ENCODE measurements around the gene LMX1B.

GRCh38 chr9:126661122-126661520, 47.4 kb downstream of the LMX1B start:
- no peak for TF ChIP-seq ATF3 (CRISPR knock-in tag; conservative IDR thresholded peaks at IDR 0.05)
- no peak for TF ChIP-seq USF1 (CRISPR knock-in tag; IDR thresholded peaks at IDR 0.05)
- TF ChIP-seq, protein P1, sequence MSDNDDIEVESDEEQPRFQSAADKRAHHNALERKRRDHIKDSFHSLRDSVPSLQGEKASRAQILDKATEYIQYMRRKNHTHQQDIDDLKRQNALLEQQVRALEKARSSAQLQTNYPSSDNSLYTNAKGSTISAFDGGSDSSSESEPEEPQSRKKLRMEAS (CRISPR knock-in tag; IDR thresholded peaks at IDR 0.05): no peak
- TF ChIP-seq, protein P2, sequence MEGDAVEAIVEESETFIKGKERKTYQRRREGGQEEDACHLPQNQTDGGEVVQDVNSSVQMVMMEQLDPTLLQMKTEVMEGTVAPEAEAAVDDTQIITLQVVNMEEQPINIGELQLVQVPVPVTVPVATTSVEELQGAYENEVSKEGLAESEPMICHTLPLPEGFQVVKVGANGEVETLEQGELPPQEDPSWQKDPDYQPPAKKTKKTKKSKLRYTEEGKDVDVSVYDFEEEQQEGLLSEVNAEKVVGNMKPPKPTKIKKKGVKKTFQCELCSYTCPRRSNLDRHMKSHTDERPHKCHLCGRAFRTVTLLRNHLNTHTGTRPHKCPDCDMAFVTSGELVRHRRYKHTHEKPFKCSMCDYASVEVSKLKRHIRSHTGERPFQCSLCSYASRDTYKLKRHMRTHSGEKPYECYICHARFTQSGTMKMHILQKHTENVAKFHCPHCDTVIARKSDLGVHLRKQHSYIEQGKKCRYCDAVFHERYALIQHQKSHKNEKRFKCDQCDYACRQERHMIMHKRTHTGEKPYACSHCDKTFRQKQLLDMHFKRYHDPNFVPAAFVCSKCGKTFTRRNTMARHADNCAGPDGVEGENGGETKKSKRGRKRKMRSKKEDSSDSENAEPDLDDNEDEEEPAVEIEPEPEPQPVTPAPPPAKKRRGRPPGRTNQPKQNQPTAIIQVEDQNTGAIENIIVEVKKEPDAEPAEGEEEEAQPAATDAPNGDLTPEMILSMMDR (IDR thresholded peaks at IDR 0.05): no peak
- TF ChIP-seq NR2C2 (CRISPR knock-in tag; IDR thresholded peaks at IDR 0.05): no peak
- TF ChIP-seq HMGXB4 (CRISPR knock-in tag; IDR thresholded peaks at IDR 0.05): no peak
- TF ChIP-seq SP1 (CRISPR knock-in tag; conservative IDR thresholded peaks at IDR 0.05): no peak
- no peak for TF ChIP-seq USF2 (CRISPR knock-in tag; IDR thresholded peaks at IDR 0.05)
- no peak for TF ChIP-seq FOXJ3 (CRISPR knock-in tag; IDR thresholded peaks at IDR 0.05; ENCODE audit: borderline replicate concordance)
- no peak for TF ChIP-seq PRDM15 (CRISPR knock-in tag; IDR thresholded peaks at IDR 0.05)
- TF ChIP-seq, protein P3, sequence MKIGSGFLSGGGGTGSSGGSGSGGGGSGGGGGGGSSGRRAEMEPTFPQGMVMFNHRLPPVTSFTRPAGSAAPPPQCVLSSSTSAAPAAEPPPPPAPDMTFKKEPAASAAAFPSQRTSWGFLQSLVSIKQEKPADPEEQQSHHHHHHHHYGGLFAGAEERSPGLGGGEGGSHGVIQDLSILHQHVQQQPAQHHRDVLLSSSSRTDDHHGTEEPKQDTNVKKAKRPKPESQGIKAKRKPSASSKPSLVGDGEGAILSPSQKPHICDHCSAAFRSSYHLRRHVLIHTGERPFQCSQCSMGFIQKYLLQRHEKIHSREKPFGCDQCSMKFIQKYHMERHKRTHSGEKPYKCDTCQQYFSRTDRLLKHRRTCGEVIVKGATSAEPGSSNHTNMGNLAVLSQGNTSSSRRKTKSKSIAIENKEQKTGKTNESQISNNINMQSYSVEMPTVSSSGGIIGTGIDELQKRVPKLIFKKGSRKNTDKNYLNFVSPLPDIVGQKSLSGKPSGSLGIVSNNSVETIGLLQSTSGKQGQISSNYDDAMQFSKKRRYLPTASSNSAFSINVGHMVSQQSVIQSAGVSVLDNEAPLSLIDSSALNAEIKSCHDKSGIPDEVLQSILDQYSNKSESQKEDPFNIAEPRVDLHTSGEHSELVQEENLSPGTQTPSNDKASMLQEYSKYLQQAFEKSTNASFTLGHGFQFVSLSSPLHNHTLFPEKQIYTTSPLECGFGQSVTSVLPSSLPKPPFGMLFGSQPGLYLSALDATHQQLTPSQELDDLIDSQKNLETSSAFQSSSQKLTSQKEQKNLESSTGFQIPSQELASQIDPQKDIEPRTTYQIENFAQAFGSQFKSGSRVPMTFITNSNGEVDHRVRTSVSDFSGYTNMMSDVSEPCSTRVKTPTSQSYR (CRISPR knock-in tag; IDR thresholded peaks at IDR 0.05): no peak
- TF ChIP-seq, protein P4, sequence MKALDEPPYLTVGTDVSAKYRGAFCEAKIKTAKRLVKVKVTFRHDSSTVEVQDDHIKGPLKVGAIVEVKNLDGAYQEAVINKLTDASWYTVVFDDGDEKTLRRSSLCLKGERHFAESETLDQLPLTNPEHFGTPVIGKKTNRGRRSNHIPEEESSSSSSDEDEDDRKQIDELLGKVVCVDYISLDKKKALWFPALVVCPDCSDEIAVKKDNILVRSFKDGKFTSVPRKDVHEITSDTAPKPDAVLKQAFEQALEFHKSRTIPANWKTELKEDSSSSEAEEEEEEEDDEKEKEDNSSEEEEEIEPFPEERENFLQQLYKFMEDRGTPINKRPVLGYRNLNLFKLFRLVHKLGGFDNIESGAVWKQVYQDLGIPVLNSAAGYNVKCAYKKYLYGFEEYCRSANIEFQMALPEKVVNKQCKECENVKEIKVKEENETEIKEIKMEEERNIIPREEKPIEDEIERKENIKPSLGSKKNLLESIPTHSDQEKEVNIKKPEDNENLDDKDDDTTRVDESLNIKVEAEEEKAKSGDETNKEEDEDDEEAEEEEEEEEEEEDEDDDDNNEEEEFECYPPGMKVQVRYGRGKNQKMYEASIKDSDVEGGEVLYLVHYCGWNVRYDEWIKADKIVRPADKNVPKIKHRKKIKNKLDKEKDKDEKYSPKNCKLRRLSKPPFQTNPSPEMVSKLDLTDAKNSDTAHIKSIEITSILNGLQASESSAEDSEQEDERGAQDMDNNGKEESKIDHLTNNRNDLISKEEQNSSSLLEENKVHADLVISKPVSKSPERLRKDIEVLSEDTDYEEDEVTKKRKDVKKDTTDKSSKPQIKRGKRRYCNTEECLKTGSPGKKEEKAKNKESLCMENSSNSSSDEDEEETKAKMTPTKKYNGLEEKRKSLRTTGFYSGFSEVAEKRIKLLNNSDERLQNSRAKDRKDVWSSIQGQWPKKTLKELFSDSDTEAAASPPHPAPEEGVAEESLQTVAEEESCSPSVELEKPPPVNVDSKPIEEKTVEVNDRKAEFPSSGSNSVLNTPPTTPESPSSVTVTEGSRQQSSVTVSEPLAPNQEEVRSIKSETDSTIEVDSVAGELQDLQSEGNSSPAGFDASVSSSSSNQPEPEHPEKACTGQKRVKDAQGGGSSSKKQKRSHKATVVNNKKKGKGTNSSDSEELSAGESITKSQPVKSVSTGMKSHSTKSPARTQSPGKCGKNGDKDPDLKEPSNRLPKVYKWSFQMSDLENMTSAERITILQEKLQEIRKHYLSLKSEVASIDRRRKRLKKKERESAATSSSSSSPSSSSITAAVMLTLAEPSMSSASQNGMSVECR (CRISPR knock-in tag; IDR thresholded peaks at IDR 0.05; ENCODE audit: borderline replicate concordance): no peak
- no peak for TF ChIP-seq NR3C1 (CRISPR knock-in tag; conservative IDR thresholded peaks at IDR 0.05; ENCODE audit: low read depth)
- no peak for TF ChIP-seq KAT7 (CRISPR knock-in tag; IDR thresholded peaks at IDR 0.05; ENCODE audit: borderline replicate concordance)

Data from WTC11 (cell line).